ENCODE results near the gene RAD9A.
A peak's percentile ranks its signal among the peaks of the same experiment; 100 is the strongest.

The RAD9A gene

GRCh38 chr11:67357831-67358670 is 33.7 kb upstream of the RAD9A start:
- DNase-seq = no peak

GRCh38 chr11:67364169-67364568 is 27.6 kb upstream of the RAD9A start:
- no peak for DNase-seq

GRCh38 chr11:67364783-67365722 is 26.7 kb upstream of the RAD9A start:
- DNase-seq = no peak

- no peak for DNase-seq
These were observed 25.9 kb upstream of the RAD9A start for GRCh38 chr11:67365736-67366444.

GRCh38 chr11:67366546-67366945 is 25.2 kb upstream of the RAD9A start:
- DNase-seq = no peak

GRCh38 chr11:67366961-67367760 is 24.6 kb upstream of the RAD9A start:
- DNase-seq = no peak

GRCh38 chr11:67367761-67368227 is 24.0 kb upstream of the RAD9A start:
- no peak for DNase-seq

- DNase-seq = no peak
These were observed 23.2 kb upstream of the RAD9A start for GRCh38 chr11:67368621-67369020.

GRCh38 chr11:67369275-67369674 is 22.5 kb upstream of the RAD9A start:
- no peak for DNase-seq

- DNase-seq = no peak
These were observed 21.9 kb upstream of the RAD9A start for GRCh38 chr11:67369801-67370284.

- DNase-seq = no peak
These were observed 21.3 kb upstream of the RAD9A start for GRCh38 chr11:67370351-67371076.

- no peak for DNase-seq
These were observed 20.4 kb upstream of the RAD9A start for GRCh38 chr11:67371189-67371910.

- DNase-seq = no peak
These were observed 19.9 kb upstream of the RAD9A start for GRCh38 chr11:67371911-67372320.

GRCh38 chr11:67372321-67372992 is 19.3 kb upstream of the RAD9A start:
- no peak for DNase-seq

- no peak for DNase-seq
These were observed 18.7 kb upstream of the RAD9A start, which contains the start of gene CLCF1 for GRCh38 chr11:67372993-67373647. TSS of gene CLCF1 (minus strand) at chr11:67373598. CDS start at chr11:67373539, 59 bp downstream.

- peak; percentile 78 for DNase-seq
These were observed 17.9 kb upstream of the RAD9A start for GRCh38 chr11:67373648-67374570.

GRCh38 chr11:67374571-67375281 is 17.1 kb upstream of the RAD9A start:
- no peak for DNase-seq

All from activated CD8-positive, alpha-beta memory T cell treated with anti-CD3 and anti-CD28 coated beads, Interleukin-2, amount 50 U/mL, for 4 hours (primary cell).